Measurements from ENCODE around the gene DUS3L.

Gene DUS3L

DNA sequence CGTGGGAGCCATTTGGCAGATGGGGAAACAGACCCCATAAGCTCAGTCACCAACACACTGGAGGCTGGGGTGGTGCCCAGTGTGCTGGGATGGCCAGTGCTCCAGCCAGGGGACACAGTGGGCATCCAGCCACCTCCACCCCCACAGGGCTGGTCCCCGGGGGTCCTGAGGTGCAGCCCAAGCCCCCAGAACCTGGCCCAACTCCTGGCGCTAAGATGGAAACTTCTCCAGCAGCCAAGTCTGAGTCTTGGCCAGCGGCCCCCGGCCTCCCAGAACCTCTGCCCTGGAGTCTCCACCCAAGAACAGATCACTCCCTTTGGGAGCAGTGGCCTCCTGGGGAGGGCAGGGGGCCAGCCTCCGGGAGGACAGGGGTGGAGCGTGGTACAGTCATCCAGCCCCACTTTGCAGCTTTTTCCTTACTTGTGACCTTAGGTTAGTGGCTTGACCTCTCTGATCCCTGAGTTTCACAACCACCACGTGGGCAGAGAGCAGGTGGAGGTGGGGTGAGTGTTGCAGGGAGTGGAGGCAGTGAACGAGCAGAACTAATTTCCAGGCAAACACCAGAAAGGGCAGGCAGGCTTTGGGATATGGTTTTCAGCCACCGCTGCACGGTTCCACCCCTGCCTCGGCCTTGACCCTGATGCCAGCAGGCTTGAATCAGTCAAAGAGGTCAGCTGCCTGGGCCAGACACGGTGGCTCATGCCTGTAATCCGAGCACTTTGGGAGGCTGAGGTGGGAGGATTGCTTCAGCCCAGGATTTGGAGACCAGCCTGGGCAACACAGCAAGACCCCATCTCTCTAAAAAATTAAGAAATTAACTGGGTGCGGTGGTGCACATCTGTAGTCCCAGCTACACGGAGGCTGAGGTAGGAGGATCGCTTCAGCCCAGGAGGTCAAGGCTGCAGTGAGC lies 9.7 kb upstream of the DUS3L start:
- H3K4me1 ChIP-seq (ENCODE audit: control insufficient read depth, insufficient read depth, low read depth, low read length): peaks cover 16% of the 10 kb centered on the region
- 82% methylated on average over 17 of the region's 17 CpGs for WGBS

DNA sequence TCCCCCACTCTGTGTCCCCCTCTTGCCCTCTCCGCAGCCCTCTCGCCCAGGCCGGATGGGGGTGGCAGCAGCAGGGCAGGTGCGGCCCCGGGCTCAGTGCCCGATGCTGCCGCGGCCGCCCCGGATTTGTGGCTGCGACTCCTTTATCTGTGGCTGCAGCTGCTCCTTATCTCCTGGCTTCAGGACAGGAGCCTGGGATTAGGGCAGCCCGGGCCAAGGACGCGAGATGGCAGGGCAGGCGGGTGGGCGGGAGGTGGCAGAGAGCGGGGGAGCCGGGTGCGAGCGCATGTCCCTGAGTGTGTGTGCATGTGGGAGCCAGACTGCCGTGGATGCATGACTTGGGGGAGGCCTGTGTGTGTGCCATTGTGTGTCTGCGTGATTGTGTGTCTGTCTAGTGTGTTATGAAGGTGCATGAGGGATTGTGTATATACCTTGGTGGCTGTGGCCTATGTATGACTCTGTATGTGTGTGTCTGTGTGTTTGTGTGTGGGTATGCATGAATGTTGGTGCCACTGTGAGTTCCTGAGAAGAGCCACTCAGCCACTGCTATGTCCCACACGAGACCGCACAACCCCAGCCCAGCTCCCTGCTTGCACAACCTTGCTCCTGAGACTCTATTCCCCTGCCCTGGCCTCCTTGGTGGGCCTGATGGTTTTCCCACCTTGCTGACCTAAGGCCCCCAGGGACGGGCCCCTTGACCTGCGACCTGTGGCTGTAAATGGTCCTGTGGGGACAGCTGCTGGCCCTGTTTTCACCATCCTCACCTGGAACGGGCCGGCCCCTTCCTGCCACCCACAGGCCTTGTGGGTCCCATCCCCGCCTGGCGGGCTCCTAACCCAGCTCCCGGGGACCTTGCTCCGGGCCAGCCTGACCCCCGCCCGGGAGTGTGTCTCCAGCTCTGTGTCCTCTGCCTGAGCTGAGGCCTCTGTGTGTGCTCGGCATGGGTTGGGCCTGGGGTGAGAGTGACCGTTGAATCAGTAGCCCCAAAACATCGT lies 8.6 kb upstream of the DUS3L start:
- Histone ChIP-seq H2BK120ac (ENCODE audit: low read depth, low read length) (no peak overlapping the region), H3K27ac (ENCODE audit: low read length, poor library complexity, severe bottlenecking) (no peak overlapping the region), H4K8ac (ENCODE audit: low read length) (no peak overlapping the region), H3K23ac (ENCODE audit: low read length in 2 of 2) (no peak overlapping the region), H4K91ac (ENCODE audit: low read length) (no peak overlapping the region), H3K14ac (ENCODE audit: low read length in 2 of 2) (no peak overlapping the region), H2BK15ac (ENCODE audit: low read depth, poor library complexity, severe bottlenecking) (no peak overlapping the region), H3K4ac (ENCODE audit: low read depth in 1 of 2, low read length in 2 of 2) (no peak overlapping the region), H2AFZ (ENCODE audit: low read depth, low read length) (no peak overlapping the region), H3K79me1 (replicated peaks; ENCODE audit: low read length, poor library complexity, severe bottlenecking) (no peaks in the 10 kb centered on the region), H2AK5ac (ENCODE audit: low read length, severe bottlenecking) (no peak overlapping the region), H3K4me1 (ENCODE audit: control insufficient read depth, insufficient read depth, low read depth, low read length) (peaks cover 11% of the 10 kb centered on the region), H3K4me3 (ENCODE audit: insufficient read depth in 1 of 2, low read depth in 1 of 2, low read length in 2 of 2) (no peak overlapping the region), H3K36me3 (ENCODE audit: control insufficient read depth in 1 of 2, insufficient read depth in 2 of 2, low read depth in 1 of 2, low read length in 2 of 2) (no peaks in the 10 kb centered on the region), H3K18ac (ENCODE audit: low read depth in 1 of 2, low read length in 2 of 2) (no peak overlapping the region), H2BK5ac (ENCODE audit: low read depth, low read length, poor library complexity, severe bottlenecking) (no peak overlapping the region), H2BK12ac (ENCODE audit: low read length in 2 of 2) (no peak overlapping the region), H3K9me3 (ENCODE audit: control insufficient read depth, low read length) (no peaks in the 10 kb centered on the region), H3K4me2 (ENCODE audit: low read length, poor library complexity, severe bottlenecking) (no peak overlapping the region), H3K9ac (ENCODE audit: low read length) (no peak overlapping the region), H3K27me3 (ENCODE audit: control insufficient read depth in 1 of 2, insufficient read depth in 1 of 2, low read length in 2 of 2) (peaks cover 9 to 37% of the 10 kb centered on the region in 2 experiments)
- no peak for DNase-seq
- 89% methylated on average over 37 of the region's 37 CpGs for WGBS

More for the DNA sequence above, 9.7 kb upstream of the DUS3L start:
- no peak overlapping the region for H2AK5ac ChIP-seq (ENCODE audit: low read length, severe bottlenecking)
- no peak overlapping the region for H4K8ac ChIP-seq (ENCODE audit: low read length)
- H2BK15ac ChIP-seq (ENCODE audit: low read depth, poor library complexity, severe bottlenecking): no peak overlapping the region
- no peak overlapping the region for H3K4me2 ChIP-seq (ENCODE audit: low read length, poor library complexity, severe bottlenecking)
- no peaks in the 10 kb centered on the region for H3K36me3 ChIP-seq (ENCODE audit: control insufficient read depth in 1 of 2, insufficient read depth in 2 of 2, low read depth in 1 of 2, low read length in 2 of 2)
- no peak overlapping the region for H3K4me3 ChIP-seq (ENCODE audit: insufficient read depth in 1 of 2, low read depth in 1 of 2, low read length in 2 of 2)
- H3K9ac ChIP-seq (ENCODE audit: low read length): no peak overlapping the region
- no peaks in the 10 kb centered on the region for H3K79me1 ChIP-seq (replicated peaks; ENCODE audit: low read length, poor library complexity, severe bottlenecking)
- H4K91ac ChIP-seq (ENCODE audit: low read length): peak overlapping the region; percentile 7
- no peak overlapping the region for H3K27ac ChIP-seq (ENCODE audit: low read length, poor library complexity, severe bottlenecking)
- H2BK120ac ChIP-seq (ENCODE audit: low read depth, low read length): no peak overlapping the region
- H3K18ac ChIP-seq (ENCODE audit: low read depth in 1 of 2, low read length in 2 of 2): no peak overlapping the region
- H3K23ac ChIP-seq (ENCODE audit: low read length in 2 of 2): no peak overlapping the region
- peaks cover 15 to 42% of the 10 kb centered on the region in 2 experiments for H3K27me3 ChIP-seq (ENCODE audit: control insufficient read depth in 1 of 2, insufficient read depth in 1 of 2, low read length in 2 of 2)
- H2BK12ac ChIP-seq (ENCODE audit: low read length in 2 of 2): peak overlapping the region in 1 of 2 experiments; percentile 54
- H3K9me3 ChIP-seq (ENCODE audit: control insufficient read depth, low read length): no peaks in the 10 kb centered on the region
- H3K4ac ChIP-seq (ENCODE audit: low read depth in 1 of 2, low read length in 2 of 2): no peak overlapping the region
- DNase-seq: no peak
- no peak overlapping the region for H3K14ac ChIP-seq (ENCODE audit: low read length in 2 of 2)
- no peak overlapping the region for H2BK5ac ChIP-seq (ENCODE audit: low read depth, low read length, poor library complexity, severe bottlenecking)
- H2AFZ ChIP-seq (ENCODE audit: low read depth, low read length): no peak overlapping the region

- Histone ChIP-seq H3K79me1 (replicated peaks; ENCODE audit: low read length, poor library complexity, severe bottlenecking) (no peaks in the 10 kb centered on the region), H3K4me3 (ENCODE audit: insufficient read depth in 1 of 2, low read depth in 1 of 2, low read length in 2 of 2) (no peak overlapping the region), H3K14ac (ENCODE audit: low read length in 2 of 2) (no peak overlapping the region), H3K4ac (ENCODE audit: low read depth in 1 of 2, low read length in 2 of 2) (no peak overlapping the region), H3K23ac (ENCODE audit: low read length in 2 of 2) (no peak overlapping the region), H3K9ac (ENCODE audit: low read length) (no peak overlapping the region), H3K18ac (ENCODE audit: low read depth in 1 of 2, low read length in 2 of 2) (no peak overlapping the region), H2BK5ac (ENCODE audit: low read depth, low read length, poor library complexity, severe bottlenecking) (no peak overlapping the region), H3K9me3 (ENCODE audit: control insufficient read depth, low read length) (no peaks in the 10 kb centered on the region), H3K4me1 (ENCODE audit: control insufficient read depth, insufficient read depth, low read depth, low read length) (peaks cover 2% of the 10 kb centered on the region), H2AK5ac (ENCODE audit: low read length, severe bottlenecking) (no peak overlapping the region), H4K8ac (ENCODE audit: low read length) (no peak overlapping the region), H3K27ac (ENCODE audit: low read length, poor library complexity, severe bottlenecking) (no peak overlapping the region), H2BK120ac (ENCODE audit: low read depth, low read length) (no peak overlapping the region), H2AFZ (ENCODE audit: low read depth, low read length) (no peak overlapping the region), H2BK12ac (ENCODE audit: low read length in 2 of 2) (no peak overlapping the region), H3K27me3 (ENCODE audit: control insufficient read depth in 1 of 2, insufficient read depth in 1 of 2, low read length in 2 of 2) (peaks cover 0 to 26% of the 10 kb centered on the region in 2 experiments), H3K4me2 (ENCODE audit: low read length, poor library complexity, severe bottlenecking) (no peak overlapping the region), H3K36me3 (ENCODE audit: control insufficient read depth in 1 of 2, insufficient read depth in 2 of 2, low read depth in 1 of 2, low read length in 2 of 2) (no peaks in the 10 kb centered on the region), H4K91ac (ENCODE audit: low read length) (no peak overlapping the region), H2BK15ac (ENCODE audit: low read depth, poor library complexity, severe bottlenecking) (no peak overlapping the region)
- DNase-seq: no peak
- 97% methylated on average over 7 of the region's 8 CpGs for WGBS
Measured at GRCh38 chr19:5798244-5798643, 7.3 kb upstream of the DUS3L start.
